ENCODE results near the gene FAM13B. TPM values are rescaled to one million over a fixed set of nuclear protein-coding genes. Genes with fewer than 3 reads are reported as not detected.

Gene FAM13B
- total and polyA plus RNA-seq, 9 of the 15 experiments (the other 6 are each of a cell fraction or from before 2014, with no cell fraction given): 2.3 to 21.6 (median 14.1) TPM

- TF ChIP-seq CSDE1 (IDR thresholded peaks at IDR 0.05) (no peak), ZNF232 (CRISPR knock-in tag; IDR thresholded peaks at IDR 0.05) (no peak), HDAC8 (tag; IDR thresholded peaks at IDR 0.05) (no peak), ZNF717 (CRISPR knock-in tag; IDR thresholded peaks at IDR 0.05) (no peak), RBM25 (IDR thresholded peaks at IDR 0.05; ENCODE audit: low read depth, low read length, severe bottlenecking) (peak; percentile 14), ZNF175 (CRISPR knock-in tag; IDR thresholded peaks at IDR 0.05; ENCODE audit: low read depth) (no peak), CBX5 (IDR thresholded peaks at IDR 0.05; ENCODE audit: borderline replicate concordance, low read depth) (no peak), TAF15 (IDR thresholded peaks at IDR 0.05; ENCODE audit: low read depth, low read length) (no peak), CLOCK (CRISPR knock-in tag; IDR thresholded peaks at IDR 0.05; ENCODE audit: borderline replicate concordance) (no peak), SMAD2 (IDR thresholded peaks at IDR 0.05; ENCODE audit: low read depth, low read length) (no peak), E2F5 (CRISPR knock-in tag; IDR thresholded peaks at IDR 0.05) (no peak), CBFA2T2 (conservative IDR thresholded peaks at IDR 0.05) (no peak), ELK1 (CRISPR knock-in tag; IDR thresholded peaks at IDR 0.05) (no peak), ATF3 (IDR thresholded peaks at IDR 0.05) (peak; percentile 88), ATF3 (CRISPR knock-in tag; conservative IDR thresholded peaks at IDR 0.05) (no peak), BRD4 (IDR thresholded peaks at IDR 0.05) (no peak)
Observed at GRCh38 chr5:137995077-137995748, 37.7 kb downstream of the FAM13B start (continued).
